ENCODE data around the gene SND1.

Gene SND1

GRCh38 chr7:127862525-127862924 is 210.5 kb downstream of the SND1 start:
- no peaks in the 10 kb centered on the region for H3K27me3 ChIP-seq (ENCODE audit: control insufficient read depth, insufficient read depth, low read length)
- no peak overlapping the region for H3K4me3 ChIP-seq (ENCODE audit: low read length)
- H3K9me3 ChIP-seq (replicated peaks; ENCODE audit: low read length) = no peaks in the 10 kb centered on the region
- H3K36me3 ChIP-seq (ENCODE audit: insufficient read depth, low read length) = no peaks in the 10 kb centered on the region
- no peak overlapping the region for H3K9ac ChIP-seq (ENCODE audit: low read depth, low read length)
- no peak overlapping the region for H3K4me2 ChIP-seq (ENCODE audit: low read length)
- peaks cover 8% of the 10 kb centered on the region for H3K4me1 ChIP-seq (ENCODE audit: control insufficient read depth, insufficient read depth, low read length)

DNA sequence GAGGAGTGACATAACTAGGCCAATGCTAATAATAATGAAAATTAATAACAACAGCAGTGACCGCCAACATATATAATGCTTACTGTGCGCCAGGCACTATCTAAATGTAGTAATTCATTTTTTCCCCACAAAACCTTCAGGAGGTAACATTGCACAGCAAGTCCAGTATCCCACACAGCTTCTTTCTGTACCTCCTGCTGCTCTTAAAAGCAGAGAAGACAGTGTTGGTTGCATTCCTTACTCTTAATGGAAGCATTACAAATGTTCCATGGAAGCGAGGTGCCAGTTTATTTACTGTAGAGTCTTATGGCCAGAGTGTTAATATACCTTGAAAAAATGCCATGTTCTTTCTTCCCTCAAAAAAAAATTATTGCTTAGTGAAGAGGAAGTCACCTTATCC is 211.1 kb downstream of the SND1 start:
- Histone ChIP-seq H3K27me3 (ENCODE audit: control insufficient read depth, insufficient read depth, low read length) (no peaks in the 10 kb centered on the region), H3K4me3 (ENCODE audit: low read length) (no peak overlapping the region), H3K4me1 (ENCODE audit: control insufficient read depth, insufficient read depth, low read length) (peaks cover 12% of the 10 kb centered on the region), H3K36me3 (ENCODE audit: insufficient read depth, low read length) (no peaks in the 10 kb centered on the region), H3K4me2 (ENCODE audit: low read length) (no peak overlapping the region), H3K9me3 (replicated peaks; ENCODE audit: low read length) (no peaks in the 10 kb centered on the region), H3K9ac (ENCODE audit: low read depth, low read length) (no peak overlapping the region)

DNA sequence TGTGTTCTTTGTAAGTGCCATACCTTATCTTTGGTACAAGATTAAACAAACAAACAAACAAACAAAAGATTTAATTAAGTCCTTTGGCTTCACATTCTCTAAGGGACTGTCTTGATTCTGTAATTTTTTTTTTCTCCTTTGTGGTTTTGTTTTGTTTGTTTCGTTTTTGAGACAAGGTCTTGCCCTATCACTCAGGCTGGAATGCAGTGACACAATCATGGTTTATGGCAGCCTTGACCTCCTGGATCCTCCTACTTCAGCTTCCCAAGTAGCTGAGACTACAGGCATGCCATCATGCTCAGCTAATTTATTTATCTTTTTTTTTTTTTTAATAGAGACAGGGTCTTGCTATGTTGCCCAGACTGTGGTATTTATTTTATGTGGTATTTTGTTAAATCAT is 213.5 kb downstream of the SND1 start:
- Histone ChIP-seq H3K36me3 (ENCODE audit: insufficient read depth, low read length) (no peaks in the 10 kb centered on the region), H3K27me3 (ENCODE audit: control insufficient read depth, insufficient read depth, low read length) (no peaks in the 10 kb centered on the region), H3K4me3 (ENCODE audit: low read length) (no peak overlapping the region), H3K9ac (ENCODE audit: low read depth, low read length) (no peak overlapping the region), H3K9me3 (replicated peaks; ENCODE audit: low read length) (no peaks in the 10 kb centered on the region), H3K4me1 (ENCODE audit: control insufficient read depth, insufficient read depth, low read length) (peaks cover 12% of the 10 kb centered on the region), H3K4me2 (ENCODE audit: low read length) (peak overlapping the region; percentile 28)

- H3K9me3 ChIP-seq (replicated peaks; ENCODE audit: low read length) = no peaks in the 10 kb centered on the region
- no peak overlapping the region for H3K4me2 ChIP-seq (ENCODE audit: low read length)
- H3K4me1 ChIP-seq (ENCODE audit: control insufficient read depth, insufficient read depth, low read length) = peaks cover 19% of the 10 kb centered on the region
- no peak overlapping the region for H3K9ac ChIP-seq (ENCODE audit: low read depth, low read length)
- no peaks in the 10 kb centered on the region for H3K27me3 ChIP-seq (ENCODE audit: control insufficient read depth, insufficient read depth, low read length)
- H3K4me3 ChIP-seq (ENCODE audit: low read length) = no peak overlapping the region
- H3K36me3 ChIP-seq (ENCODE audit: insufficient read depth, low read length) = no peaks in the 10 kb centered on the region
Measured at GRCh38 chr7:127870231-127870907, 218.4 kb downstream of the SND1 start.

GRCh38 chr7:127871226-127871625 is 219.2 kb downstream of the SND1 start:
- Histone ChIP-seq H3K36me3 (ENCODE audit: insufficient read depth, low read length) (no peaks in the 10 kb centered on the region), H3K9me3 (replicated peaks; ENCODE audit: low read length) (no peaks in the 10 kb centered on the region), H3K4me1 (ENCODE audit: control insufficient read depth, insufficient read depth, low read length) (peaks cover 25% of the 10 kb centered on the region), H3K27me3 (ENCODE audit: control insufficient read depth, insufficient read depth, low read length) (no peaks in the 10 kb centered on the region), H3K4me2 (ENCODE audit: low read length) (no peak overlapping the region), H3K4me3 (ENCODE audit: low read length) (no peak overlapping the region), H3K9ac (ENCODE audit: low read depth, low read length) (no peak overlapping the region)

DNA sequence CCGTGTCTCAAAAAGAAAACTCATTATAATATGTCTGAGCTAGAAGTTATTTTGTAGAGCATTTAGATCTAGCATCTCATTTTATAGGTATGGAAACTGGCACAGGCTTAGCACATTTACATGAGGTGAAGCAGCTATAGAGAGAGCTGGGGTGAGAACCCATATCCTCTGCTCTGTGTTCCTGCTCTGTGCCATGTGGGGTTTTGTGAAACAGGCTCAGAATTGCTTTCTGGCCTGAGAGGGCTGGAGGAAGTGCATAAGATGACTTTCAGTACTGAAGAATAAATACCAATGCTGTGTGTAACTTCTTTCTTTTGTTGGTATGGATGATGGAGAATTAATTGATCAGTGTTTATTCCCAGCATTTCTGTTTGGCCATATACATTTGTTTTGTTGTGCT is 220.1 kb downstream of the SND1 start:
- Histone ChIP-seq H3K9ac (ENCODE audit: low read depth, low read length) (no peak overlapping the region), H3K4me3 (ENCODE audit: low read length) (no peak overlapping the region), H3K4me1 (ENCODE audit: control insufficient read depth, insufficient read depth, low read length) (peaks cover 33% of the 10 kb centered on the region), H3K27me3 (ENCODE audit: control insufficient read depth, insufficient read depth, low read length) (no peaks in the 10 kb centered on the region), H3K36me3 (ENCODE audit: insufficient read depth, low read length) (no peaks in the 10 kb centered on the region), H3K9me3 (replicated peaks; ENCODE audit: low read length) (no peaks in the 10 kb centered on the region), H3K4me2 (ENCODE audit: low read length) (no peak overlapping the region)

GRCh38 chr7:127873151-127873550 is 221.2 kb downstream of the SND1 start:
- Histone ChIP-seq H3K4me2 (ENCODE audit: low read length) (no peak overlapping the region), H3K4me3 (ENCODE audit: low read length) (no peak overlapping the region), H3K27me3 (ENCODE audit: control insufficient read depth, insufficient read depth, low read length) (no peaks in the 10 kb centered on the region), H3K4me1 (ENCODE audit: control insufficient read depth, insufficient read depth, low read length) (peaks cover 30% of the 10 kb centered on the region), H3K9ac (ENCODE audit: low read depth, low read length) (no peak overlapping the region), H3K36me3 (ENCODE audit: insufficient read depth, low read length) (no peaks in the 10 kb centered on the region), H3K9me3 (replicated peaks; ENCODE audit: low read length) (no peaks in the 10 kb centered on the region)

DNA sequence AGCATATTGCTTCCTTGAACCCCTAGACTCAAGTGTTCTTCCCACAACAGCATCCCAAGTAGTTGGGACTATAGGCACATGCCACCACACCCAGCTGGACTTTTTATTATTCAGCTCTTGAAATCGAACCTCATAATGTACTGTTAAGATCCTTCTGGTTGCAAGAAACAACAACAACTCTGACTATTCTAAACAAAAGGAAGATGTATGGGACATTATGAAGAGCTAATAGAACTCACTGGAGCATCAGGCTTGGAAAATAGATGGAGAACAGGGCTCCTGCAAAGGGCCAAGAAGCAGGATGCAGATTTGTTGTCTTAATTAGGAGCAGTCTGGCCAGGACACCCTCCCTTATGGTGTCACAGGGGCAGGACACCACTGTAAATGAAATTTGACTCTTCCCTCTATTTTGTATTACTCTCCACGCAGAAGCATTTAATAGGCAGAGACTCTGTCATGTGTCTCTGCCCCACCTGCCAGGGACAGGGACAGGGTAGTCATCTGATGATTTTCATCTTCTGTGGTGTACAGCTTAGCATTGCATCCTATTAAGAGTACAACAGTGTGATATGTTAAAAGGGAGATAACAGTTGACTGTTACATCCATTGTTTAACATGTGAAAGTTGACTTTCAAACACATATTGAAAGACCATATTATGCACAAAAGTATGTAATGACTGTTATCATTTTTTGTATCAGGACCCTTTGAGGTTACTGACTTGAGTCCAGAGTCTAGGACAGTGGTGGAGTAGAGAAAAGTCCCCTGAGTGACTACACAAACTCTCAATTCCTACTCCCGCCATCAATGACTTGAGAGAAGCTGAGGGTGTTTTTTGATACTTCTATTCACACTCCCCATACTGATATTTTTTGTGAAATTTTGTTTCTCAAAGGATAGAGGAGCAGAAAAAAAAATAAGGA is 222.0 kb downstream of the SND1 start:
- Histone ChIP-seq H3K4me3 (ENCODE audit: low read length) (no peak overlapping the region), H3K9ac (ENCODE audit: low read depth, low read length) (no peak overlapping the region), H3K9me3 (replicated peaks; ENCODE audit: low read length) (no peaks in the 10 kb centered on the region), H3K27me3 (ENCODE audit: control insufficient read depth, insufficient read depth, low read length) (no peaks in the 10 kb centered on the region), H3K4me2 (ENCODE audit: low read length) (no peak overlapping the region), H3K36me3 (ENCODE audit: insufficient read depth, low read length) (no peaks in the 10 kb centered on the region), H3K4me1 (ENCODE audit: control insufficient read depth, insufficient read depth, low read length) (peaks cover 30% of the 10 kb centered on the region)

DNA sequence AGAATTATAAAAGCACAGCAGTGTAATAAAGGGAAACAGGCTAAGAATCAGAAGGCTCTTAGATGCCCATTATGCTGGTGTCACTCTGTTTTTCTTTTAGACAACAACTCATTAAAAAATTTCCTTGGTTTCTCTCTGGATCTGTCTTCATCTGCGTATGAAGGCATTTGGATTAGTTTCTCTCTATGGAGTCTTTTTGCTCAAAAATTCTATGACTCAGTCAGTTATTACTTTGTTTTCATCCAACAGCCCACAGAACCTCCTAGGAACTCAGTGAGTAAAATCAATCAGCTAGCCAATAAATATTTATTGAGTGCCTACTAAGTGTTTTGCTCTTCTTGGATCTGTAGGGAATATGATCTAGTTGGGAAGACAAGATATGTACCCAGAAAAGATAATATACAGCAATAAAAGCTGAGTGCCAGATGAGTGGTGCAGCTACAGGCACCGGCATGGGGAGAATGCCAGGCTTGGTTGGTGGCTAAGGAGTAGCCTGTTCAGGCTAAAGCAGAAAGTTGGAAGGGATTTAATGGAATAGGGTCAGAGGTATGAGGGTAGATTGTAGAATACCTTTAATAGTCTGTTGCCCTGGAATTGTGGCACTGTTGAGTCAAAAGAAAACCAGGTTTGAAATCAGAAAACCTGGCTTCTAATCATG is 223.1 kb downstream of the SND1 start:
- peaks cover 30% of the 10 kb centered on the region for H3K4me1 ChIP-seq (ENCODE audit: control insufficient read depth, insufficient read depth, low read length)
- no peaks in the 10 kb centered on the region for H3K27me3 ChIP-seq (ENCODE audit: control insufficient read depth, insufficient read depth, low read length)
- H3K9me3 ChIP-seq (replicated peaks; ENCODE audit: low read length) = no peaks in the 10 kb centered on the region
- H3K4me3 ChIP-seq (ENCODE audit: low read length) = no peak overlapping the region
- H3K4me2 ChIP-seq (ENCODE audit: low read length) = no peak overlapping the region
- no peak overlapping the region for H3K9ac ChIP-seq (ENCODE audit: low read depth, low read length)
- H3K36me3 ChIP-seq (ENCODE audit: insufficient read depth, low read length) = no peaks in the 10 kb centered on the region

DNA sequence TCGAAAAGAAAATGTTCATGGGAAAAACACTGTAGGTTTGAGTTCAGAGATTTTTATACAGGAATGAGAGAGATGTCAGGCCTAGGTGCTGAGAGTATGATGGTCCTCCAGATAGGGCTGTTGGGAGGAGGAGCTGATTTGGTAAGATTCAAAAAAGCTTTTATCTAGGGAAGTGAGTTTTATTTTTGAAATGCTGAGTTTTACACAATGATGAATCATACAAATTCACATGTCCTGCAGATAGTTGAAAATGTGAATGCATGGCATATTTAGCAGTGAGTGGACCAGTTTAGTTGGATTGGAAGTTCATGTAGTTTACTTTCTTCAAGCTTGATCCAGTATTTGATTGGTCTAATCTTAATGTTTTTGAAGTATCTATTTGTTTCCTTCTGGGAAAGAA is 224.4 kb downstream of the SND1 start:
- no peaks in the 10 kb centered on the region for H3K27me3 ChIP-seq (ENCODE audit: control insufficient read depth, insufficient read depth, low read length)
- peaks cover 30% of the 10 kb centered on the region for H3K4me1 ChIP-seq (ENCODE audit: control insufficient read depth, insufficient read depth, low read length)
- H3K4me3 ChIP-seq (ENCODE audit: low read length) = no peak overlapping the region

DNA sequence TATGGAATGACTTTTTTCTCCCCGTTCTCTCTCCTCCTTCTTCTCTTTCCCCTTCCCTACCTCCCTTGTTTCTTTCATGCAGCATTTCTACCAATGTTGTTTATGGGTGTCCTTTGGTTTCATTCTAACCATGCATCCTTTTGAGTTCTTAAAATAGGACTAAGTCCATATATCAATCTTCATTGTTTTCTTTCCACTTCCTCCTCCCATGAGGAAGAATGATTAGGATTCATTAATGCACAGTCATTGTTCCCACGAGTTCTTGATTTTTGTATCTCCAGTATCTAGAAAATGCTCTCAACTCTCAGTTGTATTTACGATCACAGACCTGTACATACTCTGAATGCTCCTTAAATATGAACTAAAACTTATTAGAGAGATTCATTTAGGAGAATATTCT is 226.0 kb downstream of the SND1 start:
- Histone ChIP-seq H3K9ac (ENCODE audit: low read depth, low read length) (no peak overlapping the region), H3K4me1 (ENCODE audit: control insufficient read depth, insufficient read depth, low read length) (peaks cover 30% of the 10 kb centered on the region), H3K4me2 (ENCODE audit: low read length) (no peak overlapping the region), H3K27me3 (ENCODE audit: control insufficient read depth, insufficient read depth, low read length) (no peaks in the 10 kb centered on the region), H3K9me3 (replicated peaks; ENCODE audit: low read length) (no peaks in the 10 kb centered on the region), H3K36me3 (ENCODE audit: insufficient read depth, low read length) (no peaks in the 10 kb centered on the region), H3K4me3 (ENCODE audit: low read length) (no peak overlapping the region)

More for the DNA sequence above, 224.4 kb downstream of the SND1 start:
- Histone ChIP-seq H3K36me3 (ENCODE audit: insufficient read depth, low read length) (no peaks in the 10 kb centered on the region), H3K9ac (ENCODE audit: low read depth, low read length) (no peak overlapping the region), H3K9me3 (replicated peaks; ENCODE audit: low read length) (no peaks in the 10 kb centered on the region), H3K4me2 (ENCODE audit: low read length) (peak overlapping the region; percentile 2)
